Glutamatergic neuron (in vitro differentiated cells): ENCODE measurements around the gene BAIAP2L1. TPM values are rescaled to one million over a fixed set of nuclear protein-coding genes. Genes with fewer than 3 reads are reported as not detected.
"Not testable (repeated sequence)": the region's sequence is repeated elsewhere in the genome, so short reads cannot be mapped to it uniquely, and the experiment has no call there.

Source experiments
- DNase-seq: peaks from one replicate; pipeline ENCODE4 v3.0.0; 2022
- H3K27ac Mint-ChIP-seq: one replicate; pipeline ENCODE4 v1.8.0; 2020; ENCODE audit warnings: mild to moderate bottlenecking, mixed read lengths, inconsistent platforms; ENCODE audit not compliant: unreplicated experiment
- H3K27me3 Mint-ChIP-seq: one replicate; pipeline ENCODE4 v1.8.0; 2020; ENCODE audit warnings: mild to moderate bottlenecking, moderate library complexity, mixed read lengths, inconsistent platforms; ENCODE audit not compliant: unreplicated experiment
- H3K36me3 Mint-ChIP-seq: one replicate; pipeline ENCODE4 v1.8.0; 2020; ENCODE audit warnings: mild to moderate bottlenecking, mixed read lengths, inconsistent platforms; ENCODE audit not compliant: unreplicated experiment
- H3K4me1 Mint-ChIP-seq: one replicate; pipeline ENCODE4 v1.8.0; 2020; ENCODE audit warnings: mild to moderate bottlenecking, low read depth, mixed read lengths, inconsistent platforms; ENCODE audit not compliant: unreplicated experiment
- H3K4me3 Mint-ChIP-seq: one replicate; pipeline ENCODE4 v1.8.0; 2020; ENCODE audit warnings: mild to moderate bottlenecking, mixed read lengths, inconsistent platforms; ENCODE audit not compliant: unreplicated experiment
- H3K9me3 Mint-ChIP-seq: one replicate; pipeline ENCODE4 v1.8.0; 2020; ENCODE audit warnings: mild to moderate bottlenecking, moderate library complexity, mixed read lengths, inconsistent platforms; ENCODE audit not compliant: unreplicated experiment
- total RNA-seq: library from RNA; stranded (reverse); fragmentation: NEBNext Ultra II Directional; extraction: Animal tissue kit (Norgen Biotek cat#: 25700); gene quantifications from one replicate; pipeline ENCODE4 v1.2.1, GENCODE V29; 2021; ENCODE audit not compliant: unreplicated experiment
- TF ChIP-seq, protein P1 (sequence below): fragments of 200-600 bp; sonication (generic); IDR thresholded peaks from one replicate; pipeline ENCODE4 v1.5.0; 2021; ENCODE audit not compliant: partially characterized antibody, unreplicated experiment

BAIAP2L1 gene
- total RNA-seq, 1 donor from 2014 or later: 0.66 TPM

DNA sequence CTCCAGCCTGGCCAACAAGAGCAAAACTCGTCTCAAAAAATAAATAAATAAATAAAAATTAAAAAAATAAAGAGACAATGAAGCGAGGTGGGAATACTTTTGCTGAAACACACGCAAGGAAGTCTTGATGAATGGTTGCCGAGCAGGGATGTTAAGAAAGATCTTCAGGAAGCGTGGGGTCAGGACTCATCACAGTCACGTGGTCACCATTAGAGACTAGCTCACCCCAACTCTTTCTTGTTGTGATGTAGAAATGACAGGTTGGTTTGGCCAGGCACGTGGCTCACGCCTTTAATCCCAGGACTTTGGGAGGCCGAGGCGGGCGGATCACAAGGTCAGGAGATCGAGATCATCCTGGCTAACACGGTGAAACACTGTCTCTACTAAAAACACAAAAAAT lies 28.9 kb upstream of the BAIAP2L1 start:
- no peaks in the 10 kb centered on the region for H3K36me3 Mint-ChIP-seq
- no peaks in the 10 kb centered on the region for H3K4me1 Mint-ChIP-seq
- H3K4me3 Mint-ChIP-seq: no peak overlapping the region
- TF ChIP-seq, protein P1, sequence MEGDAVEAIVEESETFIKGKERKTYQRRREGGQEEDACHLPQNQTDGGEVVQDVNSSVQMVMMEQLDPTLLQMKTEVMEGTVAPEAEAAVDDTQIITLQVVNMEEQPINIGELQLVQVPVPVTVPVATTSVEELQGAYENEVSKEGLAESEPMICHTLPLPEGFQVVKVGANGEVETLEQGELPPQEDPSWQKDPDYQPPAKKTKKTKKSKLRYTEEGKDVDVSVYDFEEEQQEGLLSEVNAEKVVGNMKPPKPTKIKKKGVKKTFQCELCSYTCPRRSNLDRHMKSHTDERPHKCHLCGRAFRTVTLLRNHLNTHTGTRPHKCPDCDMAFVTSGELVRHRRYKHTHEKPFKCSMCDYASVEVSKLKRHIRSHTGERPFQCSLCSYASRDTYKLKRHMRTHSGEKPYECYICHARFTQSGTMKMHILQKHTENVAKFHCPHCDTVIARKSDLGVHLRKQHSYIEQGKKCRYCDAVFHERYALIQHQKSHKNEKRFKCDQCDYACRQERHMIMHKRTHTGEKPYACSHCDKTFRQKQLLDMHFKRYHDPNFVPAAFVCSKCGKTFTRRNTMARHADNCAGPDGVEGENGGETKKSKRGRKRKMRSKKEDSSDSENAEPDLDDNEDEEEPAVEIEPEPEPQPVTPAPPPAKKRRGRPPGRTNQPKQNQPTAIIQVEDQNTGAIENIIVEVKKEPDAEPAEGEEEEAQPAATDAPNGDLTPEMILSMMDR: no peak
- peaks cover 2% of the 10 kb centered on the region for H3K27me3 Mint-ChIP-seq
- DNase-seq: no peak
- H3K27ac Mint-ChIP-seq: no peak overlapping the region
- H3K9me3 Mint-ChIP-seq: peaks cover 1% of the 10 kb centered on the region

DNA sequence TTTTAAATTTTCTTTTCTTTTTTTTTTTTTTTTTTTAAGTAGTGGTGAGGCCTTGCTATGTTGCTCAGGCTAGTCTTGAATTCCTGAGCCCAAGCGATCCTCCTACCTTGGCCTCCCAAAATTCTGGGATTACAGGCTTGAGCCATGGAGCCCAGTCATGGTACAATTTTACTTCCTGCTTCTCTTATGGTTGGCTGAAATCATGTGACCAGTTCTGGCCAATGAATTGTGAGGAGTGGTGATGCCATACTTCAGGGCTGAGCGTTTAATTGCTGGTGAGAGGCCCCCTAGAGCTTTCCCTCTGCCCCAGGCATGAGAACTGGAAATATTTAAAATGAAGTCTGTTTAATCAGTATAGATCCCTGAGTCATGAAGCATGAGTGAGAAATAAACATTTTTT lies 22.2 kb upstream of the BAIAP2L1 start:
- TF ChIP-seq, protein P1: no peak
- Mint-ChIP-seq H3K4me1 (no peaks in the 10 kb centered on the region), H3K4me3 (no peak overlapping the region), H3K27ac (no peak overlapping the region), H3K36me3 (no peaks in the 10 kb centered on the region), H3K9me3 (no peaks in the 10 kb centered on the region), H3K27me3 (peaks cover 2% of the 10 kb centered on the region)
- no peak for DNase-seq

DNA sequence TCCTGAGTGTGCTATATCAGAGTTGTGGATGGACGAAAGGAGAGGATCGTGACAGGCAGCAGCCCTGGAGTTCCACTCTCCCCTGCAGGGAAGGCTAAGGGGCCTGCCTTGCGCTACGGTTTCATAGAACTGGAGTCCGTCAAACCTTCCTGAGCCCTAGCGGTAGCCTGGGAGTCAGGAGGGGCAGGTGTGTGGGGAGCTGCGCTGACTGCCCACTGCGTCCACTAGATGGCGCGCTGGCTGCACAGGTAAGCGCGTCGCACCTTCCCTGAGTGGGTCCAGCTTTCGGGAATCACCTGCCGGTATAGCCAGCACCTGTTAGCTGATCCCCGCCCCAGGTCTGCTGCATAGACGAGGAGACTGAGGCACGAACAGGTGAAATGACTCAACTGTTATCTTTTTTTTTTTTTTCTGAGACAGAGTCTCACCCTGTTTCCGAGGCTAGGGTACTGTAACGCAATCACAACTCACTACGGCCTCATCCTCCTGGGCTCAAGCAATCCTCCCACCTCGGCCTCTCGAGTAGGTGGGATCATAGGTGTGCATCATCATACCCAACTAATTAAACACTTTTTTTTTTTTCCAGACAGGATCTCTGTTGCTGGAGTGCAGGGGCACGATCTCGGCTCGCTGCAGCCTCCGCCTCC lies 20.2 kb upstream of the BAIAP2L1 start:
- no peaks in the 10 kb centered on the region for H3K4me1 Mint-ChIP-seq
- TF ChIP-seq, protein P1: peak; percentile 90
- H3K27me3 Mint-ChIP-seq: peaks cover 2% of the 10 kb centered on the region
- no peaks in the 10 kb centered on the region for H3K36me3 Mint-ChIP-seq
- no peak overlapping the region for H3K4me3 Mint-ChIP-seq
- no peak overlapping the region for H3K27ac Mint-ChIP-seq
- peak; percentile 72 for DNase-seq
- H3K9me3 Mint-ChIP-seq: no peaks in the 10 kb centered on the region

DNA sequence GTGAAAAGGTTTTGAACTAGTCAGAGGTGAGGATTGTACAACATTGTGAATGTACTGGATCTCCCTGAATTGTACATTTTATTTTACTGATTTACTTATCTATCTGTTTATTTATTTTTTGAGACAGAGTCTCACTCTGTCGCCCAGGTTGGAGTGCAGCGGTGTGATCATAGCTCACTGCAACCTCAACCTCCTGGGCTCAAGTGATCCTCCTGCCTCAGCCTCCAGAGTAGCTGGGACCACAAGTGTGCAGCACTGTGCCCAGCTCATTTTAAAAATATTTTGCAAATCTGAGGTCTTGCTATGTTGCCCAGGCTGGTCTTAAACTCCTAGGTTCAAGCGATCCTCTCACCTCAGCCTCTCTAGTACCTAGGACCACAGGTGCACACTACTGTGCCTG lies 19.1 kb upstream of the BAIAP2L1 start:
- H3K9me3 Mint-ChIP-seq: not testable (repeated sequence)

DNA sequence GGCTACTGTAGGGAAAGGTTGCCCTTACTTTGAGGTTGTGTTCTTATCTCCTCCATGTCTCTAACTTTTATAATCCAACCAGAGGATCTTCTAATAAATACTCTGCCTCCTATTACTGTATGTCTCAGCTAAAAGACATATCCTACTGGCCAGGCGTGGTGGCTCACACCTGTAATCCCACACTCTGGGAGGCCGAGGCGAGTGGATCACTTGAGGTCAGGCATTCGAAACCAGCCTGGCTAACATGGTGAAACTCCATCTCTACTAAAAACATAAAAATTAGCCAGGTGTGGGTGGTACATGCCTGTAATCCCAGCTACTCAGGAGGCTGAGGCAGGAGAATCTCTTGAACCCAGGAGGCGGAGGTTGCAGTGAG lies 18.4 kb upstream of the BAIAP2L1 start:
- not testable (repeated sequence) for DNase-seq, H3K36me3 Mint-ChIP-seq, H3K27ac Mint-ChIP-seq, H3K27me3 Mint-ChIP-seq, H3K4me3 Mint-ChIP-seq, H3K9me3 Mint-ChIP-seq, H3K4me1 Mint-ChIP-seq

More for the DNA sequence above, 19.1 kb upstream of the BAIAP2L1 start:
- not testable (repeated sequence) for H3K36me3 Mint-ChIP-seq, H3K4me3 Mint-ChIP-seq, H3K4me1 Mint-ChIP-seq, H3K27ac Mint-ChIP-seq, DNase-seq, H3K27me3 Mint-ChIP-seq

DNA sequence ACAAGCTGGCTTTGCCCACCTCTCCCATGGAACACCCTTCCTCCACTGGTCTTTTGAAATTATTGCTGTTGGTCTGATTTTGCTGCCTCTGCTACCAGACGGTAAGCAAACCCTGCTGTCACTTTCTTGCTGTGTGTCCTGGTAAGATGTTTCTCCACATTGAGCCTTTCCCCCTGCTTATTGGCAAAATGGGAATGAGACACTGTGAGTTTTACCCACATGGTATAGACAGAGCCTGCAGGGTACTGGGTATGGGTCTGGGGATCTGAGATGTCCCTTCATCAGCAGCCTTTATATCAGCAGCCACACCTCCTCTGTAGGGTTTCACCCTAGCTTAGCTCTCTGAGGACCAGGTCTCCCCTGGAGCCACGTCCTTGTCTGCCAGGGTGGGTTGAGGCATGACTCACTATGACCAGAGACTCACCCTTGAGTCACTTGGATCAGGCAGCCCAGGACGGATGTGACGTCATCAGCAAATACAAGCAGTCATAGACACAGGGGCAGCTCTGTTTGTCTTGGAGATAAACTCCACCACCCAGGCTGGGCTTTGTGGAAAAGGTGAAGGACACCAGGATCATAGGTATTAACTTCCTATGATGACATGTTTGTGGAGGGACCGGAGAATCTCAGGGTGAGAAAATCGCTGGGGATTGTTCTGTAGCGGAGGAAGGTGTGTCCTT lies 17.9 kb upstream of the BAIAP2L1 start:
- Mint-ChIP-seq H3K27me3 (peaks cover under 1% of the 10 kb centered on the region), H3K4me3 (no peak overlapping the region), H3K9me3 (no peaks in the 10 kb centered on the region), H3K4me1 (no peaks in the 10 kb centered on the region), H3K27ac (no peak overlapping the region), H3K36me3 (no peaks in the 10 kb centered on the region)
- TF ChIP-seq, protein P1: no peak
- DNase-seq: no peak
